A673 (cell line): ENCODE data around the gene ADGRD1.

ENCODE experiments used
- CTCF ChIP-seq: fragments of 300-800, 200-600 bp; sonication (generic); conservative IDR thresholded peaks from 2 replicates; pipeline ENCODE4 v1.5.1; 2017; ENCODE audit warnings: low read depth, mild to moderate bottlenecking, antibody characterized with exemption, low read length, moderate library complexity, mixed read lengths
- EZH2 ChIP-seq: fragments of 200-600 bp; sonication (generic); IDR thresholded peaks from 2 replicates; pipeline ENCODE4 v1.6.1; 2017; ENCODE audit warnings: borderline replicate concordance, low read depth, mild to moderate bottlenecking, mixed read lengths, antibody characterized with exemption, low read length; ENCODE audit not compliant: poor library complexity, severe bottlenecking

DNA sequence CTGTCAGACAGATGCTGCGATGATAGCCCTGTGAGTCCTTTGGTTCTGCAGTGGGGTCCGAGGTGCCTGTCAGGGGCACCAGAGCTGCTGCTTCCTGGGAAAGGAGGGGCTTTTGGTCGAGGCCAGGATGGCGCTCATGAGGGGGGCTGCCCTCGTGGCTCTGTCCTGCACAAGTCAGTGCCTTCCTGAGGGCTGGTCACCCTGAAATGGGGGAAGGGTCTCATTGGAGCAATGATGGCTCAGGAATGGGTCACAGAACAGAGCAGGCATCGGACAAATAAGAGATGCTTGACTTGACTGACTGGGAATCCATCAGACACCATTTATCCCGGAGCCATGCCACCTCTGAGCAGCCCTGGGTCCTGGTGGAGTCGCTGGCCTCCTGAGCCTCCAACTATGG, 121.9 kb downstream of the ADGRD1 start:
- TF ChIP-seq CTCF, result no peak
- no peak for TF ChIP-seq EZH2
